ENCODE results near the gene HBS1L. TPM values are rescaled to one million over a fixed set of nuclear protein-coding genes. Genes with fewer than 3 reads are reported as not detected.

Gene HBS1L
- total and polyA plus RNA-seq, 9 of the 15 experiments (the other 6 are each of a cell fraction or from before 2014, with no cell fraction given): 101 to 199 (median 145) TPM

DNA sequence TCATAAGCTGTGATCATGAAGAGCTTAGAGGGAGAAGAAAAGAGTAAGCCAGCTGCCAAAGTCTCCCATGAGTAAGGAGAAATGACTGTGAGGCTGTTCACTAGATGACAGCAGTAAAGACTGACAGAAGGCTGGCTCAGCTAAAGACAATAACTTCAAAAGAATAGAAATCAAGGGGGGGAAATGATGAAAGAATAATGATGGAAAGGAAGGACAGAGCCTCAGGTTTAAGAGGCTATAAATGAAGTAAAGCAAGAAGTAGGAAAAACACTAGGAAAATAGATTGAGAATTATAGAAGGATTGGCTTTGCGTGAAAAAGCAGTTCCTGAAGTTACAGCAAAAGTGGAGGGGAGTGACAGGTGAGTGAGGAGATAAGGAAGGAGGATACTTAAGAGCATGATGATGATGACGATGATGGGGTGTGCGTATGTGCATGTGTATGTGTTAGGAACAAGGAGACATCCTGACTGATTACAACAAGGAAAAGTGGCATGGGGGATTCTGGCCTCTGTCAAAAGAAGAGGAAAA lies 48.2 kb downstream of the HBS1L start (continued):
- TF ChIP-seq, protein P1, sequence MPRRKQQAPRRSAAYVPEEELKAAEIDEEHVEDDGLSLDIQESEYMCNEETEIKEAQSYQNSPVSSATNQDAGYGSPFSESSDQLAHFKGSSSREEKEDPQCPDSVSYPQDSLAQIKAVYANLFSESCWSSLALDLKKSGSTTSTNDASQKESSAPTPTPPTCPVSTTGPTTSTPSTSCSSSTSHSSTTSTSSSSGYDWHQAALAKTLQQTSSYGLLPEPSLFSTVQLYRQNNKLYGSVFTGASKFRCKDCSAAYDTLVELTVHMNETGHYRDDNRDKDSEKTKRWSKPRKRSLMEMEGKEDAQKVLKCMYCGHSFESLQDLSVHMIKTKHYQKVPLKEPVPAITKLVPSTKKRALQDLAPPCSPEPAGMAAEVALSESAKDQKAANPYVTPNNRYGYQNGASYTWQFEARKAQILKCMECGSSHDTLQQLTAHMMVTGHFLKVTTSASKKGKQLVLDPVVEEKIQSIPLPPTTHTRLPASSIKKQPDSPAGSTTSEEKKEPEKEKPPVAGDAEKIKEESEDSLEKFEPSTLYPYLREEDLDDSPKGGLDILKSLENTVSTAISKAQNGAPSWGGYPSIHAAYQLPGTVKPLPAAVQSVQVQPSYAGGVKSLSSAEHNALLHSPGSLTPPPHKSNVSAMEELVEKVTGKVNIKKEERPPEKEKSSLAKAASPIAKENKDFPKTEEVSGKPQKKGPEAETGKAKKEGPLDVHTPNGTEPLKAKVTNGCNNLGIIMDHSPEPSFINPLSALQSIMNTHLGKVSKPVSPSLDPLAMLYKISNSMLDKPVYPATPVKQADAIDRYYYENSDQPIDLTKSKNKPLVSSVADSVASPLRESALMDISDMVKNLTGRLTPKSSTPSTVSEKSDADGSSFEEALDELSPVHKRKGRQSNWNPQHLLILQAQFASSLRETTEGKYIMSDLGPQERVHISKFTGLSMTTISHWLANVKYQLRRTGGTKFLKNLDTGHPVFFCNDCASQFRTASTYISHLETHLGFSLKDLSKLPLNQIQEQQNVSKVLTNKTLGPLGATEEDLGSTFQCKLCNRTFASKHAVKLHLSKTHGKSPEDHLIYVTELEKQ (CRISPR knock-in tag; IDR thresholded peaks at IDR 0.05): no peak
- TF ChIP-seq RBM25 (IDR thresholded peaks at IDR 0.05; ENCODE audit: low read depth, low read length, severe bottlenecking) (no peak), SRSF3 (IDR thresholded peaks at IDR 0.05; ENCODE audit: insufficient read depth, low read length) (no peak), ARID1B (IDR thresholded peaks at IDR 0.05) (peak; percentile 92), CEBPB (tag; IDR thresholded peaks at IDR 0.05) (no peak), NCOA6 (IDR thresholded peaks at IDR 0.05) (0 out of 2 replicates have a peak, but pooled peaks have one; percentile 25), ZNF436 (CRISPR knock-in tag; IDR thresholded peaks at IDR 0.05) (no peak), RB1 (IDR thresholded peaks at IDR 0.05; ENCODE audit: low read depth) (no peak), SMAD1 (IDR thresholded peaks at IDR 0.05; ENCODE audit: low read depth, low read length, partially characterized antibody) (no peak)
- TF ChIP-seq, protein P2, sequence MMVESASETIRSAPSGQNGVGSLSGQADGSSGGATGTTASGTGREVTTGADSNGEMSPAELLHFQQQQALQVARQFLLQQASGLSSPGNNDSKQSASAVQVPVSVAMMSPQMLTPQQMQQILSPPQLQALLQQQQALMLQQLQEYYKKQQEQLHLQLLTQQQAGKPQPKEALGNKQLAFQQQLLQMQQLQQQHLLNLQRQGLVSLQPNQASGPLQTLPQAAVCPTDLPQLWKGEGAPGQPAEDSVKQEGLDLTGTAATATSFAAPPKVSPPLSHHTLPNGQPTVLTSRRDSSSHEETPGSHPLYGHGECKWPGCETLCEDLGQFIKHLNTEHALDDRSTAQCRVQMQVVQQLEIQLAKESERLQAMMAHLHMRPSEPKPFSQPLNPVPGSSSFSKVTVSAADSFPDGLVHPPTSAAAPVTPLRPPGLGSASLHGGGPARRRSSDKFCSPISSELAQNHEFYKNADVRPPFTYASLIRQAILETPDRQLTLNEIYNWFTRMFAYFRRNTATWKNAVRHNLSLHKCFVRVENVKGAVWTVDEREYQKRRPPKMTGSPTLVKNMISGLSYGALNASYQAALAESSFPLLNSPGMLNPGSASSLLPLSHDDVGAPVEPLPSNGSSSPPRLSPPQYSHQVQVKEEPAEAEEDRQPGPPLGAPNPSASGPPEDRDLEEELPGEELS (CRISPR knock-in tag; IDR thresholded peaks at IDR 0.05; ENCODE audit: borderline replicate concordance): no peak
- TF ChIP-seq, protein P3, sequence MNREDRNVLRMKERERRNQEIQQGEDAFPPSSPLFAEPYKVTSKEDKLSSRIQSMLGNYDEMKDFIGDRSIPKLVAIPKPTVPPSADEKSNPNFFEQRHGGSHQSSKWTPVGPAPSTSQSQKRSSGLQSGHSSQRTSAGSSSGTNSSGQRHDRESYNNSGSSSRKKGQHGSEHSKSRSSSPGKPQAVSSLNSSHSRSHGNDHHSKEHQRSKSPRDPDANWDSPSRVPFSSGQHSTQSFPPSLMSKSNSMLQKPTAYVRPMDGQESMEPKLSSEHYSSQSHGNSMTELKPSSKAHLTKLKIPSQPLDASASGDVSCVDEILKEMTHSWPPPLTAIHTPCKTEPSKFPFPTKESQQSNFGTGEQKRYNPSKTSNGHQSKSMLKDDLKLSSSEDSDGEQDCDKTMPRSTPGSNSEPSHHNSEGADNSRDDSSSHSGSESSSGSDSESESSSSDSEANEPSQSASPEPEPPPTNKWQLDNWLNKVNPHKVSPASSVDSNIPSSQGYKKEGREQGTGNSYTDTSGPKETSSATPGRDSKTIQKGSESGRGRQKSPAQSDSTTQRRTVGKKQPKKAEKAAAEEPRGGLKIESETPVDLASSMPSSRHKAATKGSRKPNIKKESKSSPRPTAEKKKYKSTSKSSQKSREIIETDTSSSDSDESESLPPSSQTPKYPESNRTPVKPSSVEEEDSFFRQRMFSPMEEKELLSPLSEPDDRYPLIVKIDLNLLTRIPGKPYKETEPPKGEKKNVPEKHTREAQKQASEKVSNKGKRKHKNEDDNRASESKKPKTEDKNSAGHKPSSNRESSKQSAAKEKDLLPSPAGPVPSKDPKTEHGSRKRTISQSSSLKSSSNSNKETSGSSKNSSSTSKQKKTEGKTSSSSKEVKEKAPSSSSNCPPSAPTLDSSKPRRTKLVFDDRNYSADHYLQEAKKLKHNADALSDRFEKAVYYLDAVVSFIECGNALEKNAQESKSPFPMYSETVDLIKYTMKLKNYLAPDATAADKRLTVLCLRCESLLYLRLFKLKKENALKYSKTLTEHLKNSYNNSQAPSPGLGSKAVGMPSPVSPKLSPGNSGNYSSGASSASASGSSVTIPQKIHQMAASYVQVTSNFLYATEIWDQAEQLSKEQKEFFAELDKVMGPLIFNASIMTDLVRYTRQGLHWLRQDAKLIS (CRISPR knock-in tag; IDR thresholded peaks at IDR 0.05): no peak
- TF ChIP-seq, protein P4, sequence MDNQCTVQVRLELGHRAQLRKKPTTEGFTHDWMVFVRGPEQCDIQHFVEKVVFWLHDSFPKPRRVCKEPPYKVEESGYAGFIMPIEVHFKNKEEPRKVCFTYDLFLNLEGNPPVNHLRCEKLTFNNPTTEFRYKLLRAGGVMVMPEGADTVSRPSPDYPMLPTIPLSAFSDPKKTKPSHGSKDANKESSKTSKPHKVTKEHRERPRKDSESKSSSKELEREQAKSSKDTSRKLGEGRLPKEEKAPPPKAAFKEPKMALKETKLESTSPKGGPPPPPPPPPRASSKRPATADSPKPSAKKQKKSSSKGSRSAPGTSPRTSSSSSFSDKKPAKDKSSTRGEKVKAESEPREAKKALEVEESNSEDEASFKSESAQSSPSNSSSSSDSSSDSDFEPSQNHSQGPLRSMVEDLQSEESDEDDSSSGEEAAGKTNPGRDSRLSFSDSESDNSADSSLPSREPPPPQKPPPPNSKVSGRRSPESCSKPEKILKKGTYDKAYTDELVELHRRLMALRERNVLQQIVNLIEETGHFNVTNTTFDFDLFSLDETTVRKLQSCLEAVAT (IDR thresholded peaks at IDR 0.05): 0 out of 4 replicates have a peak, but pooled peaks of 1 of the 2 experiments have one; percentile 14
- TF ChIP-seq, protein P5, sequence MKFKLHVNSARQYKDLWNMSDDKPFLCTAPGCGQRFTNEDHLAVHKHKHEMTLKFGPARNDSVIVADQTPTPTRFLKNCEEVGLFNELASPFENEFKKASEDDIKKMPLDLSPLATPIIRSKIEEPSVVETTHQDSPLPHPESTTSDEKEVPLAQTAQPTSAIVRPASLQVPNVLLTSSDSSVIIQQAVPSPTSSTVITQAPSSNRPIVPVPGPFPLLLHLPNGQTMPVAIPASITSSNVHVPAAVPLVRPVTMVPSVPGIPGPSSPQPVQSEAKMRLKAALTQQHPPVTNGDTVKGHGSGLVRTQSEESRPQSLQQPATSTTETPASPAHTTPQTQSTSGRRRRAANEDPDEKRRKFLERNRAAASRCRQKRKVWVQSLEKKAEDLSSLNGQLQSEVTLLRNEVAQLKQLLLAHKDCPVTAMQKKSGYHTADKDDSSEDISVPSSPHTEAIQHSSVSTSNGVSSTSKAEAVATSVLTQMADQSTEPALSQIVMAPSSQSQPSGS (CRISPR knock-in tag; IDR thresholded peaks at IDR 0.05): no peak
- TF ChIP-seq, protein P6, sequence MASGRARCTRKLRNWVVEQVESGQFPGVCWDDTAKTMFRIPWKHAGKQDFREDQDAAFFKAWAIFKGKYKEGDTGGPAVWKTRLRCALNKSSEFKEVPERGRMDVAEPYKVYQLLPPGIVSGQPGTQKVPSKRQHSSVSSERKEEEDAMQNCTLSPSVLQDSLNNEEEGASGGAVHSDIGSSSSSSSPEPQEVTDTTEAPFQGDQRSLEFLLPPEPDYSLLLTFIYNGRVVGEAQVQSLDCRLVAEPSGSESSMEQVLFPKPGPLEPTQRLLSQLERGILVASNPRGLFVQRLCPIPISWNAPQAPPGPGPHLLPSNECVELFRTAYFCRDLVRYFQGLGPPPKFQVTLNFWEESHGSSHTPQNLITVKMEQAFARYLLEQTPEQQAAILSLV (tag; IDR thresholded peaks at IDR 0.05): no peak
